HG03097 (cell line): ENCODE measurements around the gene FLACC1.
"Not testable (repeated sequence)": the region's sequence is repeated elsewhere in the genome, so short reads cannot be mapped to it uniquely, and the experiment has no call there.

Experiments
- ATAC-seq: cut with Tn5 transposase; IDR thresholded peaks from one replicate; pipeline ENCODE4 v1.9.1; 2021; ENCODE audit not compliant: unreplicated experiment, low FRiP score

FLACC1 gene

DNA sequence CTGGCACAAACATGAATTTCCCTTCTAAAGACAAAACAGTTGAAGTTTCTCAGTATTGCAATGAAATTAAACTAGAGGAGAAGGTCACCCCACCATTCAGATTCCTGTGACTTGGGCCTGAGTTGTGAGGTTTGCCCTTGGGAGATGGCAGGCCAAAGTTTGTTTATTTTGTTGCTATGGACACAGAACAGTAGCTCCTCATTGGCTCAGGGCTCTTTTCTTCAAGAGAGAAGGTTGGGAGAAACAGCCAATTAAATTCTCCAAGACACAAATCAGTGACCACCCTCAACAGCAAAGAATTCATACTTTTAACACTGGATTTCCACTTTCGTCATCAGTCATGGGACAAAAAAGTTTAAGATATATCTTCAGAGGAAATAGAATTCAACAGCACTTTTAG lies at the start of gene FLACC1:
TSS of gene FLACC1 (minus strand) at position 125 of the 400 bp plus-strand sequence. CDS start 5,941 bp downstream, outside the sequence.
- ATAC-seq, result no peak

DNA sequence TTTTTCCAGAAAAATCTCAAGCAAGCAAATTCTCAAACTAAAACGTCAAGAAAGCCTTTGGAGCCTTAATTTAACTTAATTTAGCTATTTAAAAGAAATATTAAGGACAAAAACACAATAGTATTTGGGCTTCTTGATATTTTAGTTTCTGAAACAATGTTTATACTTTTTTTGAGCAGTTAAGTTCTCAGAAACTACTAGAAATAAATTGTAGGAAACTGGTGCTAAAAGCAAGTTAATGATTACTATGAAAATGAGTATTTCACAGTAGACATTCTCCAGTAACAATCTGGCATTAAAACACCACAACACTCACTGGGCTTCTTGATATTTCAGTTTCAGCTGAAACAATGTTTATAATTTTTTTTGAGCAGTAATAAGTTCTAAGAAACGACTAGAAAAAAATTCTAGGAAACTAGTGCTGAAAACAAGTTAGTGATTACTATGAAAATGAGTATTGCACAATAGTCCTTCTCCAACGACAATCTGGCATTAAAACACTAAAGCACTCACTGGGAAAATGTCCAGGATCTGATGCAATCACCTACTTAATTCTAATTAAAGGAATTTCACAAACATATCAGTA lies 49.0 kb upstream of the FLACC1 start:
- ATAC-seq, result no peak

GRCh38 chr2:201404699-201405280 lies 47.6 kb upstream of the FLACC1 start:
- ATAC-seq, result no peak

DNA sequence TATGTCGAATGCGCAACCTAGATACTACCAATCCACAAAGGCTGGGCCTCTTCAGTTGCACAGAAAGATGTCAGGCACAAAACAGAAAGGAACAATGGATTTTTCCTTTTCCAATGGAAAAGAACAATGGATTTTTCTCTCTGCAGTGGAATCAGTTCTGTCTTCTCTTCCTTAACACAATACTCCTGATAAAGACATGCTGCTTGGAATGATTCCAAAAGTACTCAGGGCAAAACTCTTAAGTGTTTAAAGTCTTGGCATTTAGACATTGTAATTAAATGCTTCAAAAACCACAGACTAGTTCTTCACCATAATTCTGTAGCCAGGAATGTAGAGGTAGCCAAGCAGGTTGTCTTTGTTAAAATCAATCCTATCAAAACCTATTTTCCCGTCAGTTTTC lies 46.7 kb upstream of the FLACC1 start:
- no peak for ATAC-seq

- no peak for ATAC-seq
These were observed 45.8 kb upstream of the FLACC1 start for GRCh38 chr2:201402651-201403562.

DNA sequence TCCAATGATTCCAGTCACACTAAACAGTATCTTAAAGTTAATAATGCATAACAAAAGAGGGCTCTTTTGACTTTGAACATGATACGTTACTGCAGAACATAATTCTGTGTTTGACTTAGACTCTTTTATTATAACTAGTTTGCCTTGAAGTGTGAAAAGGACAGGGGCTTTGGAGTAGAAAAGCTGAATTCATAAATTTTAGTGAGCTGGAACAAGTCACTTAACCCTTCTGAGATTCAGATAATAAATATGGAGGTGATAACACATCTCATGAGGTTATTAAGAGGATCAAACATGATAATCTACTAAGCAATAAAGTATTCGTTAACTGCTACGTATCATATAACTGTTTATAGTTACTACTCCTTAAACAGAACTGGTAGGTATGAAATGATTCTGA lies 44.7 kb upstream of the FLACC1 start:
- ATAC-seq, result no peak

GRCh38 chr2:201396595-201396994 lies 39.5 kb upstream of the FLACC1 start:
- no peak for ATAC-seq

DNA sequence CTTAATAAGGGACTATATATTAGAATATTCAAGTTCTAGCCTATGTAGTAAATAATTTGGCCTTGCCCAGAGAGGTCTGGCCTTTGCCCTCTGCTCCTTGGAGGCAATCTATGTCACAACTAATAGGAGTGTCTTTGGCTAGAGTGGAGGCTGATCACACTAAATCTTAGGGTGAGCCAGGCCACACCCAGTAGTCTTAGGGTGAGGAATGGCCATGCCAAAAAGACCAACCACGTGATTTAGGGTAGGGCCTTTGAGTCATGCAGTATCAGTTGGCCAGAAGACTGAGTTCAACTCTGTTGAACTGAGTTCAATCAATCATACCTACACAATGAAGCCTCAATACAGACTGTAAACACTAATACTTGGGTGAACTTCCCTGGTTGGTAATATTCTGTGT lies 26.0 kb upstream of the FLACC1 start:
- no peak for ATAC-seq

DNA sequence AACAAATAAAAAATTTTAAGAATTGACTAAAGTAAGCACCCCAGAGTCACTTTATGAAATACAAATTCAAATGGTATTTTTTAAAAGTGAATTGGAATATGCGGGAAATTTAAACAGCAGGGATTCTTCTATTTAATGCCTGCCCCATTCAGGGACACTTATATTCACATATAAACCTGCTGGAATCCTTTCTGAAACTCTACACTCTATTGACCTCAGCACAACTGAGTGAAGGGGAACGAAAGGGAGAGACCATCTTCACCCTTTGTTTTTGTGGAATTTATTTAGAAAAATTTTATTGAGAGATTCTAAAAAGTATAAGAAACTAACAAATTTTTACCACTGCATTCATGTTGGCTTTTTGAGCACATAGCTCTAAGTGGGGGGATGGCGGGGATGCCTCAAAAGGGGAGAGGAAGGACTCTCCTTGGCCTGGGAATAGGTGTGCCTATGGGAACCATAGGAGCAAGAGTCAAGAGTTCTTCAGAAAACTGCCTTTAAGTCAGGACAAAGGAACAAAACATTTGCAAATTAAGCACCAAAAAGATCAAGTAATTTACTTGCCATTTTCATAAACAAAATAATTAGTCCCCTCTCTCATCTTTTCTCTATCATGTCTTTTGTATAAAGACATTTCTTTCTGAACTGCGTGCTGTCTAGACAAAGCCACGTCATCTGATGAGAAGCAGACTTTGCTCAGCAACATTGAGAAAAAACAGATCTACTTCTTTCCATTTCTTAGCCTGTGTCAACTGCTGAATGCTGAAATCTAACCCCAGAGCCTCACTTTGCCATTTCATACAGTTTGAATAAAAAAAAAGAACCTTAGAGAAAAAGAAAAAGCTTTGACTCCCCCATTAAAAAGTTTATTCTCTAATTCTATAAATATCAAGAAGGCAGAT lies 21.6 kb upstream of the FLACC1 start:
- no peak for ATAC-seq

- no peak for ATAC-seq
These were observed 20.1 kb upstream of the FLACC1 start for GRCh38 chr2:201377218-201377617.

- no peak for ATAC-seq
These were observed 12.6 kb upstream of the FLACC1 start for GRCh38 chr2:201369775-201370174.

GRCh38 chr2:201369318-201369717 lies 12.2 kb upstream of the FLACC1 start:
- not testable (repeated sequence) for ATAC-seq

GRCh38 chr2:201366146-201366545 lies 9.0 kb upstream of the FLACC1 start:
- no peak for ATAC-seq

DNA sequence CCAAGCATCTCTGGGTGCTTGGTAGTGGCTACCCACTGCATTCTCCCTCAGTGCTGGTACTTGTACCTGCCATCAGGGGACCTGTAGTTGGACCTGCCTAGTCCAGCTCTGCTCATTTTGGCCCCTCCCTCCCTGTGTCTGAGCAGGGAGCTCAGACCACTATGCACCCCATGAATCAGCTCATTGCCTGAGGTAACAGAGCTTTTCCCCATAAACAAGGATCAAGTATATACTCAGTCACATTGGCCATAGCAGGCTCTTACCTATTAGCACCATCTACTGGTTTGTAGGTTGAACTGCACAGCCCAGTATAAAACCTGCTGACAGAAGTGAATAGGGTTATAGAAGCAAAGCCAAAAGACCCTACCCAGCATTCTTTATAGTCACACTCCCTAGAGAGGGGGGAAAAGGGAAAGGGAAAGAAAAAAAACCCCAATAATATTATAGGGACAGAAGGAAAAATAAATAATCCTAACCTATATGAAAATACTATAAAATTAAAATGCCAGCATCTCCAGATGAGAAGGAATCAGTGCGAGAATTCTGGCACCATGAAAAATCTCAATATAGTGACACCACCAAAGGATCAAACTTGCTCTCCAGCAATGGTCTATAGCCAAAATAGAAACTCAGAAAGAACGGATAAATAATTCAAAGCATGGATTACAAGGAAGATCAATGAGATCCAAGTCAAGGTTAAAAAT lies 6.9 kb upstream of the FLACC1 start:
- ATAC-seq, result no peak

DNA sequence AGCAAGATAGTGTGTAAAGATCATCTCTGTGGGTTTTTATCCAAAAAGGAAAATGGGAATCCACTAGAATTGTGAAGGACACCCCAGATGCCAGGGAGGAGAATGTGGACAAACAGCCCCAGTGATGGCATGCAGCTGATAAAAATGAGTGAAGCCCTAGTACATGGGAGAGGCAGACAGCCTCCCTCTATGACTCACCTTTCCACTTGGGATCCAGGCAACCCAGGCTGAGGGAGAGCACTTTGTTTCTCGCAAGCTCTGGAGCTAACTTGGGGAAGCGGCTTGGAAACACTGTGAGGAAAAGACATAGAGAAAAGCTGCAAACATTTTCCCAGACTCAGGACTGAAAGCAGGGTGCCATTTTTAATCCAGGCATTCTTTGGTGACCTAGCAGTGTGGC lies 5.3 kb upstream of the FLACC1 start:
- ATAC-seq, result no peak

DNA sequence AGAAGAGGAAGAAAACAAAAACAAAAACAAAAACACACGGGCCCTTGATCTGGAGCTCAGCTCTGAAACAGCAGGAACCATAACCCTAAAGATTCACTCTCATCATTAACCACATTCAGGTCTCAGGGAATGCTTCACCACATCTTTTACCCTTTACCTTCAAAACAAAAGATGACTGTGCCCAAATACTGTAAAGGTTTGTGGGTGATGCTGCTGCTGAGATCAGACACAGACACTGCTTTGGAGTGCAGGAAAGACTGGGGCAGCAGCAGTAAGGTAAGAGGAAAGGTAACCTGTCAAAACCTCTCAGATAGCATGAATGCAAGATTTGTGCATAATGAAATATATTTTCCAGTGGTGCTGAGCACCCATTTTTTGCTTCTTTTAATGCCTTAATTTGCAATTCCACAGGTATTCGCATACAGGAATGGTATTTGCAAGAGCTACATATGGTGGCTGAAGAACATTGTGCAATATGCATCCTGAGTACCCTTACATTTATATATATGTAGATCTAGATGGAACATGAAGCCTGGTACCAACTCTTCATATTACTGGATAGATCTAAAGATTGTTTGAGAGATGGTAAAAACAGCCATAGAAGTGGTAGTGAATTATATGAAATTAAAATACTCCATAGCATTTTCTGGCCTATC lies 4.1 kb upstream of the FLACC1 start:
- ATAC-seq, result no peak

DNA sequence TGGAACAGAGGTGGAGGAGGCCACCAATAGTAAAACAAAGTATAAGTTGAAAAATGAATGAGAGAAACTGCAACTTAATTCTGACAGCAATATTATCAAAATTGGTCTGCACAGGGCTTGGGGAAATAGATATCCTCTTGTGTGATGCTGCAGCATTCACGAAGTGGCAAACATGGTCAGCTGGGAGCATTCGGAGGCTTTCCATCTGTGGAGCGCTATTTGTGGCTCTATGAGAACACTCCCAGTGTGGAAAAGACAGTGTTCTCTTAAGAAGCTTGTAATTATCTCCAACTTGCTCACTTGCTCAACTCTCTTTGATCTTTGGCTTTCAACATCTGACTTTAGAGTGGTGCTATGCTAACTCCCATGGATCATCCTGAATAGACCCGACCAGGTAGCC lies 3.1 kb upstream of the FLACC1 start:
- ATAC-seq, result no peak

DNA sequence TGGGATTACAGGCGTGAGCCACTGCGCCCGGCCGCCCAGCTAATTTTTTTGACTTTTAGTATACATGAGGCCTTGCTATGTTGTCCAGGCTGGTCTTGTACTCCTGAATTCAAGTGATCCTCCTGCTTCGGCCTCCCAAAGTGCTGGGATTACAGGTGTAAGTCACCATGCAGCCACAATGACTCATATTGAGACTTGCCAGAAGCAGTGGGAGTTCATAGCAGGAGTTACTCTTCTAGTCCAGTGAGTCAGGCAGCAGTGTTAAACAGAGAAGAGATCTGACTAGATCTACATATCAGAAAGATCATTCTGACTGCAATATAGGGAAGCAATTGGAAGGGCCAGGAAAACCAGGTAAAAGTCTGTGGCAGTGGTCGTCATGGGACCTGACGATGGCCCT lies 1.5 kb upstream of the FLACC1 start:
- ATAC-seq, result no peak

DNA sequence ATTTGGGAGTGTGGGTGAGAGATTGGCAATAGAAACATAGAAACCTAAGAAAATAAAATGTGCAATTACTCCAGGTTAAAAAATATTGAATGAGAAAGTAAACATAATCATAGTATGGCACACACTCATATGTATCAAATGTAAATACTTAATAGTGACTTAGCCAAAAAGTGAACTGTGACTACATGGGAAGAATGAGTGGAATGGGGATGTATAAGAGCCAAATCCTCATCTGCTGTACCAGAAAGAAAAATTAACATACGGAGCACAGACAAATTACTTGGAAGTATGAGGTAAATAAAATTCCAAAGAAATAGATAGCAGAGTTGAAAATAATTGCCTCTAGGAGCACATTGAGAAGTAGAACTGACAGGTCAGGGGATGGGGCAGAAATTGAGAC lies 4.0 kb downstream of the FLACC1 start:
- no peak for ATAC-seq

- no peak for ATAC-seq
These were observed 6.3 kb downstream of the FLACC1 start for GRCh38 chr2:201350879-201351278.
